ENCODE results near the gene LMAN1L. TPM values are rescaled to one million over a fixed set of nuclear protein-coding genes. Genes with fewer than 3 reads are reported as not detected.

LMAN1L gene
- total RNA-seq, 2 donors from 2014 or later: not detected

DNA sequence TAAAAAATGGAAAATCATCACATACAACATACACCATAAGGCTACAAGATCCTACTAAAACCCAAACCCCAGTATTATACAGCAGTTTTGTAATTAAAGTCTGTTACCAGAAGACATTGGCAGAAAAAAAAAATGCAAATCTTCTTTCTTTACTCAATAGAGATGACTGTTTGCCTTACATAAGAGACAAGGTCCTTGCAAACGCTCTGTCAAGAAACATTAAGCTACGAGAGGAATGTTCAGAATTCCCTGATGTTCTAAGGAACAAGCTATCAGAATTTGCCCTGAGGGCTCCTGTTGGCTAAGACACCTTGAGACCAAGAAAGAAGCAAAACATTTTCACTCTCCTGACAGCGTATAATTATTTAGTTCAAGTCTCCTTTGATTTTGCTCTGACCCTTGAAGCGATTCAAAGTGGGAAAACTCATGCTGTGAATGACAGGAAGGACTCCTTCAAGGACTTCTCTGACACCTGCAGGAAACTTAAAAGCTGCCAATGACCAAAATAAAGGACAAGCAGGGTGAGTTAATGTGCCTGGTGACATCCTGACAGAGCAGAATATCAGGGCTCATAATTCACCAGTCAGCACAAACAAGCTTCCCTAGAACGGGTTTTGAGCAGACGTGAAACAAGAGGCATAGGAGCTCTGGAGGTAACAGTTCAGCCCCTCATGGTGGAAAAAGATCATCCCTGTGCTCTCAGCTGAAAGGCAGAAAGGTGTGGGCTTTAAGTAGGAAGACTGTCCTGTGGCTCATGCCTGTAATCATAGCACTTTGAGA, 58.0 kb downstream of the LMAN1L start:
- Histone ChIP-seq H3K27me3 (no peaks in the 10 kb centered on the region), H3K4me3 (peak overlapping the region; percentile 3), H3K36me3 (no peaks in the 10 kb centered on the region), H3K9me3 (no peaks in the 10 kb centered on the region), H3K4me1 (peaks cover 43% of the 10 kb centered on the region), H3K9ac (ENCODE audit: low read depth in 2 of 2, low read length in 2 of 2) (peak overlapping the region; percentile 40 to 83), H3K27ac (peak overlapping the region; percentile 92)
- intact Hi-C loops (cut with DNase I): no loop called here
- TF ChIP-seq, protein P1, sequence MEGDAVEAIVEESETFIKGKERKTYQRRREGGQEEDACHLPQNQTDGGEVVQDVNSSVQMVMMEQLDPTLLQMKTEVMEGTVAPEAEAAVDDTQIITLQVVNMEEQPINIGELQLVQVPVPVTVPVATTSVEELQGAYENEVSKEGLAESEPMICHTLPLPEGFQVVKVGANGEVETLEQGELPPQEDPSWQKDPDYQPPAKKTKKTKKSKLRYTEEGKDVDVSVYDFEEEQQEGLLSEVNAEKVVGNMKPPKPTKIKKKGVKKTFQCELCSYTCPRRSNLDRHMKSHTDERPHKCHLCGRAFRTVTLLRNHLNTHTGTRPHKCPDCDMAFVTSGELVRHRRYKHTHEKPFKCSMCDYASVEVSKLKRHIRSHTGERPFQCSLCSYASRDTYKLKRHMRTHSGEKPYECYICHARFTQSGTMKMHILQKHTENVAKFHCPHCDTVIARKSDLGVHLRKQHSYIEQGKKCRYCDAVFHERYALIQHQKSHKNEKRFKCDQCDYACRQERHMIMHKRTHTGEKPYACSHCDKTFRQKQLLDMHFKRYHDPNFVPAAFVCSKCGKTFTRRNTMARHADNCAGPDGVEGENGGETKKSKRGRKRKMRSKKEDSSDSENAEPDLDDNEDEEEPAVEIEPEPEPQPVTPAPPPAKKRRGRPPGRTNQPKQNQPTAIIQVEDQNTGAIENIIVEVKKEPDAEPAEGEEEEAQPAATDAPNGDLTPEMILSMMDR (IDR thresholded peaks at IDR 0.05): no peak
- no peak for DNase-seq

DNA sequence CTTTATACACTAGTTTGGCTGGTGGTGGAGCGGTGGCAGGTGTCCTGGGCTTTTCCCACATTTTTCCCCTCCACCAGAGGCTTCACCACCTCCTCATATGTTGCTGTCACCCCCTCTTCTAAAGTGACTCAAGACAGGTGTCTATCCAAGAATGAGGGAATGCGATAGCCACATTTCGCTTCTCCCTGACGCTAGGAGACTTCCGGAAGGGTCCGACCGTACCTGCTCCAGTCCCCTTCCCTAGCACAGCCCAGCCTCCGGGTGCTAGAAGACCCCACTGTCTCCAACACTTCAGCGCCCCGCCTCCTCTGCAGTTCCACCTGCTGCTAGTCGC, 60.0 kb downstream of the LMAN1L start:
- Histone ChIP-seq H3K36me3 (no peaks in the 10 kb centered on the region), H3K9me3 (no peaks in the 10 kb centered on the region), H3K4me1 (peaks cover 36% of the 10 kb centered on the region), H3K27me3 (no peaks in the 10 kb centered on the region), H3K27ac (peak overlapping the region; percentile 92), H3K4me3 (peak overlapping the region; percentile 76), H3K9ac (ENCODE audit: low read depth in 2 of 2, low read length in 2 of 2) (peak overlapping the region; percentile 76 to 99)
- TF ChIP-seq, protein P1 (IDR thresholded peaks at IDR 0.05): no peak
- intact Hi-C loops (cut with DNase I): no loop called here
- no peak for DNase-seq

DNA sequence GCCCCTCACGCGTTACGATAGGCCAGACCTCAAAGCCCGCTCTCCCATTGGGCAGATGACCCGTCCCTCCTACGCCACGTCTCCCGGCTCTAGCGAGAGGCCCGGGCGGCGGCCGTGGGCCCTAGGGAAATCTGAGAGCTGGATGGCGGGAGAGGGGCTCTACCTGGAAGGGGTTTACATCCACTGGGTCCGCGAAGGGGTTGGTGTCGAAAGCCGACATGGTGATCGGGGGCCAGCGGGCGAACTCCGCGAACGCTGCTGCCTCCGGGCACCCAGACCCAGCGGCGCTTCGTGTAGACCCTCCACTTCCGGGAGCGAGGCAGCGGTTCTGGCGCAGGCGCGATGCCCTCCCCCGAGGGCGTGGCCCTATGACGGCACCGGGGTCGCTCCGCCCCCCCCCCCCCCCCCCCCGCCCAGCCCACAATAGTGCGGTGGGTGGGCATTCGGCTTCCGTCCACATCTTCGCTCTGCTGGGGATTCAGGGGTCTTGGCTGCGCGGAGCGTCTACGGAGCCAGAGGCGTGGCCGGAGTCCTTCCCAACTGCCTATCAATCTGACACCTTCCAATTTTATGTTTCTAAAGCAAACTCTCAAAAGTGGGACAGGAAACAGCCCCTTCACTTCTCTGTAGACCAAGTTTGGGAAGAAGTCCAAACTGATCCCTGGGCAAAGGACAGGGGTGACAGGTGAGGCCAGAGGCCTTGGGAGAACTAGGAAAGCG, 60.6 kb downstream of the LMAN1L start, which contains the start of gene SCAMP2:
TSS of gene SCAMP2 (minus strand) at position 330 of the 720 bp plus-strand sequence. CDS start at position 220, 110 bp downstream.
- DNase-seq: peak; percentile 96
- TF ChIP-seq, protein P1 (IDR thresholded peaks at IDR 0.05): no peak
- H3K9ac ChIP-seq (ENCODE audit: low read depth in 2 of 2, low read length in 2 of 2): peak within 1 kb of the TSS; percentile 76 to 99
- H3K27me3 ChIP-seq: no peaks in the 10 kb centered on the region
- intact Hi-C loops (cut with DNase I): no loop called here
- H3K27ac ChIP-seq: peak within 1 kb of the TSS; percentile 92
- H3K9me3 ChIP-seq: no peaks in the 10 kb centered on the region
- H3K4me3 ChIP-seq: peak within 1 kb of the TSS; percentile 76
- peaks cover 31% of the 10 kb centered on the region for H3K4me1 ChIP-seq
- H3K36me3 ChIP-seq: no peaks in the 10 kb centered on the region

DNA sequence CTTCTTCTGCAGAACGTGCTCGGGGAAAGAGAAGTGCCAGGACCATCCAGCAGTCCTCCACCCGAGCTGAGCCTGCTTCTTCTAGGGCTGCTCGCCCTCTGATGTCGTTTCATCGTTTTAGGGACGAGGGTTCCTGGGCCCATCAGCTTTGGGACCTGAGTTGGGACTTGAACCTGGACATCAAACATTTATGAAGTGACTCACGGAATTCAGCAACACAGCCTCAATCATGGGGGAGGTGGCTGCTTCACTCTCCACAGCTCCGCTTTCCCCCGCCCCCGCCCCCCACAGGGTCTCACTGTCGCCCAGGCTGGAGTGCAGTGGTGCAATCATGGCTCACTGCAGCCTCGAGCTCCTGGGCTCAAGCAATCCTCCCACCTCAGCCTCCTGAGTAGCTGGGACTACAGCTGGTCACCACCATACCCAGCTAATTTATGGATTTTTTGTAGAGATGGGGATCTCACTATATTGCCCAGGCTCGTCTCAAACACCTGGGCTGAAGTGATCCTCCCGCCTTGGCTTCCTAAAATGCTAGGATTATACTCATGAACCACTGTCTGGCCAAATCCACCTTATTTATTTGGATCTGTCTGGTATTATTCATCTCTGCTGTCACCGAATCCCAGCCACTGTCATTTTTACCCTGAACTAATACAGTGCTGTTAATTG, 61.3 kb downstream of the LMAN1L start:
- intact Hi-C loops (cut with DNase I): no loop called here
- H3K27ac ChIP-seq: peak overlapping the region; percentile 92
- no peaks in the 10 kb centered on the region for H3K36me3 ChIP-seq
- TF ChIP-seq, protein P1 (IDR thresholded peaks at IDR 0.05): no peak
- H3K9me3 ChIP-seq: no peaks in the 10 kb centered on the region
- DNase-seq: peak; percentile 47
- H3K4me3 ChIP-seq: peak overlapping the region; percentile 76
- no peaks in the 10 kb centered on the region for H3K27me3 ChIP-seq
- H3K4me1 ChIP-seq: peaks cover 24% of the 10 kb centered on the region
- H3K9ac ChIP-seq (ENCODE audit: low read depth in 2 of 2, low read length in 2 of 2): peak overlapping the region; percentile 64 to 90

Small RNA genes lying within 50 kb of the gene (microRNA-seq; reads per million reads assigned to microRNA genes)
- gene MIR4513 (not detected), gene MIR6882 (2.2 reads per million)

Other genes with a start within 250 kb of the LMAN1L start
- gene CLK3, start 197.0 kb upstream of the LMAN1L start, total RNA-seq: 10 to 100 TPM; 83.5 to 88.9 TPM
- 10 to 100 TPM; 21.3 to 32.7 TPM for gene EDC3, start 116.8 kb upstream of the LMAN1L start, total RNA-seq
- gene CYP1A1, start 87.3 kb upstream of the LMAN1L start, total RNA-seq: not detected
- not detected for gene CYP1A2, start 64.0 kb upstream of the LMAN1L start, total RNA-seq
- 100 to 1,000 TPM in 1 of 2 donors, 10 to 100 TPM in 1; 64.3 to 126 TPM for gene CSK, start 30.8 kb upstream of the LMAN1L start, total RNA-seq
- gene CPLX3, start 13.8 kb downstream of the LMAN1L start, total RNA-seq: not detected
- gene ULK3, start 30.3 kb downstream of the LMAN1L start, total RNA-seq: 10 to 100 TPM; 45.6 to 50.7 TPM
- 100 to 1,000 TPM; 152 to 204 TPM for gene SCAMP2, start 60.5 kb downstream of the LMAN1L start, total RNA-seq
- 10 to 100 TPM; 50.7 to 68.0 TPM for gene MPI, start 77.2 kb downstream of the LMAN1L start, total RNA-seq
- gene FAM219B, start 94.0 kb downstream of the LMAN1L start, total RNA-seq: 10 to 100 TPM; 44.7 to 54.2 TPM
- 100 to 1,000 TPM; 563 to 623 TPM for gene COX5A, start 125.2 kb downstream of the LMAN1L start, total RNA-seq
- 10 to 100 TPM in 1 of 2 donors, 1 to 10 TPM in 1; 7.8 to 25.5 TPM for gene RPP25, start 143.9 kb downstream of the LMAN1L start, total RNA-seq
- gene SCAMP5, start 182.7 kb downstream of the LMAN1L start, total RNA-seq: 10 to 100 TPM in 1 of 2 donors, 1 to 10 TPM in 1; 4.9 to 24.9 TPM
- gene PPCDC, start 210.8 kb downstream of the LMAN1L start, total RNA-seq: 10 to 100 TPM; 10.1 to 23.1 TPM